K562 (cell line): ENCODE measurements around the gene GCHFR. TPM values are rescaled to one million over a fixed set of nuclear protein-coding genes. Genes with fewer than 3 reads are reported as not detected.

ENCODE experiments used
- ARHGAP35 ChIP-seq: fragments of 450-650 bp; IDR thresholded peaks from 2 replicates; pipeline ENCODE4 v1.6.1; 2018; ENCODE audit not compliant: partially characterized antibody
- E2F3 ChIP-seq: fragments of 250-450 bp; sonication (Bioruptor Pico); IDR thresholded peaks from 2 replicates; pipeline ENCODE4 v1.4.0; 2020; ENCODE audit warnings: mild to moderate bottlenecking
- ERF ChIP-seq: fragments of 450-650 bp; formaldehyde crosslinking; IDR thresholded peaks from 2 replicates; pipeline ENCODE4 v1.4.0; 2020; ENCODE audit warnings: mild to moderate bottlenecking, mixed read lengths
- HDAC8 ChIP-seq: fragments of 450-650 bp; IDR thresholded peaks from 2 replicates; pipeline ENCODE4 v1.6.1; 2016; ENCODE audit warnings: mild to moderate bottlenecking, missing genetic modification characterization, moderate library complexity, missing compliant biosample characterization
- HEY1 ChIP-seq: fragments of 250-450 bp; sonication (Bioruptor Pico); IDR thresholded peaks from 2 replicates; pipeline ENCODE4 v1.5.0; 2020; ENCODE audit warnings: mild to moderate bottlenecking, moderate library complexity, borderline replicate concordance
- HLTF ChIP-seq: fragments of 450-650 bp; IDR thresholded peaks from 2 replicates; pipeline ENCODE4 v1.6.1; 2016
- KLF16 ChIP-seq: IDR thresholded peaks from 2 replicates; pipeline ENCODE4 v1.6.1; 2016; ENCODE audit warnings: antibody characterized with exemption
- NCOA4 ChIP-seq: fragments of 450-650 bp; IDR thresholded peaks from 2 replicates; pipeline ENCODE4 v1.6.1; 2018; ENCODE audit warnings: mild to moderate bottlenecking; ENCODE audit not compliant: partially characterized antibody
- PHF21A ChIP-seq: fragments of 450-650 bp; IDR thresholded peaks from 2 replicates; pipeline ENCODE4 v1.6.1; 2017; ENCODE audit warnings: low read depth, borderline replicate concordance
- RFX1 ChIP-seq: fragments of 450-650 bp; IDR thresholded peaks from 2 replicates; pipeline ENCODE4 v1.6.1; 2016; ENCODE audit warnings: mild to moderate bottlenecking, moderate library complexity
- SMARCA5 ChIP-seq: fragments of 450-650 bp; IDR thresholded peaks from 2 replicates; pipeline ENCODE4 v1.6.1; 2016
- SMARCB1 ChIP-seq: IDR thresholded peaks from 2 replicates; pipeline ENCODE4 v1.6.1; 2011; ENCODE audit warnings: improper control_type of control experiment, low read depth; ENCODE audit not compliant: insufficient read length
- SREBF2 ChIP-seq: sonication (generic); formaldehyde crosslinking; IDR thresholded peaks from 2 replicates; pipeline ENCODE4 v1.4.0; 2020; ENCODE audit warnings: mild to moderate bottlenecking, missing genetic modification reagents
- SRSF7 ChIP-seq: fragments of 200-400 bp; formaldehyde crosslinking; optimal IDR thresholded peaks from 2 replicates; pipeline ENCODE3; 2017; ENCODE audit warnings: mild to moderate bottlenecking, low read depth, low read length
- TRIM24 ChIP-seq, 2 experiments: fragments of 450-650 bp; IDR thresholded peaks; 2 replicates each; pipeline ENCODE4 v1.6.1; 2016
- ZBTB49 ChIP-seq: sonication (generic); formaldehyde crosslinking; IDR thresholded peaks from 2 replicates; pipeline ENCODE4 v1.8.0; 2022; ENCODE audit warnings: missing genetic modification reagents, mild to moderate bottlenecking, borderline replicate concordance
- ZBTB5 ChIP-seq: fragments of 450-650 bp; IDR thresholded peaks from 2 replicates; pipeline ENCODE4 v1.6.1; 2017; ENCODE audit warnings: antibody characterized with exemption
- ZFP91 ChIP-seq: sonication (generic); formaldehyde crosslinking; IDR thresholded peaks from 2 replicates; pipeline ENCODE4 v1.8.0; 2022; ENCODE audit warnings: mild to moderate bottlenecking, missing genetic modification reagents
- ZNF217 ChIP-seq: sonication (generic); formaldehyde crosslinking; IDR thresholded peaks from 2 replicates; pipeline ENCODE4 v1.8.0; 2022; ENCODE audit warnings: mild to moderate bottlenecking, missing genetic modification reagents
- ZNF253 ChIP-seq: fragments of 250-450 bp; sonication (Bioruptor Pico); conservative IDR thresholded peaks from 2 replicates; pipeline ENCODE4 v1.6.1; 2021; ENCODE audit warnings: mild to moderate bottlenecking
- polyA plus RNA-seq, 8 experiments: library from polyadenylated mRNA; depleted of rRNA in 4 of 8; stranded (reverse) in 5 of 8; unstranded in 3 of 8; fragments of >200 nt; fragmentation: Nextera tagmentation in 2 of 8; fragmentation: Illumina TruSeq in 1 of 8; extraction: Ambion mirVana in 2 of 8; extraction: Trizol in 1 of 8; gene quantifications; 2 replicates each; pipeline versions ENCODE4 v1.2.1 to v1.2.3, GENCODE V29; 2011 to 2014; ENCODE audit warnings: inconsistent platforms in 1 of 8, missing spikeins in 1 of 8
- total RNA-seq, 7 experiments: library from RNA; depleted of rRNA in 6 of 7; stranded (reverse); fragments of >200 nt in 6 of 7; fragmentation: Illumina TruSeq in 2 of 7; extraction: Trizol in 2 of 7; gene quantifications; 2 replicates each; pipeline versions ENCODE4 v1.2.1 to v1.2.3, GENCODE V29; 2011 to 2021; ENCODE audit warnings: low replicate concordance in 1 of 7
- TF ChIP-seq, protein P1 (sequence below), 2 experiments: fragments of 450-650 bp; conservative IDR thresholded peaks; 2 replicates each; pipeline ENCODE4 v1.6.1; 2017; ENCODE audit warnings: mild to moderate bottlenecking in 2 of 2, moderate library complexity in 2 of 2

Gene GCHFR
- total and polyA plus RNA-seq, 9 of the 15 experiments (the other 6 are each of a cell fraction or from before 2014, with no cell fraction given), result 8.7 to 83.5 (median 20.8) TPM

DNA sequence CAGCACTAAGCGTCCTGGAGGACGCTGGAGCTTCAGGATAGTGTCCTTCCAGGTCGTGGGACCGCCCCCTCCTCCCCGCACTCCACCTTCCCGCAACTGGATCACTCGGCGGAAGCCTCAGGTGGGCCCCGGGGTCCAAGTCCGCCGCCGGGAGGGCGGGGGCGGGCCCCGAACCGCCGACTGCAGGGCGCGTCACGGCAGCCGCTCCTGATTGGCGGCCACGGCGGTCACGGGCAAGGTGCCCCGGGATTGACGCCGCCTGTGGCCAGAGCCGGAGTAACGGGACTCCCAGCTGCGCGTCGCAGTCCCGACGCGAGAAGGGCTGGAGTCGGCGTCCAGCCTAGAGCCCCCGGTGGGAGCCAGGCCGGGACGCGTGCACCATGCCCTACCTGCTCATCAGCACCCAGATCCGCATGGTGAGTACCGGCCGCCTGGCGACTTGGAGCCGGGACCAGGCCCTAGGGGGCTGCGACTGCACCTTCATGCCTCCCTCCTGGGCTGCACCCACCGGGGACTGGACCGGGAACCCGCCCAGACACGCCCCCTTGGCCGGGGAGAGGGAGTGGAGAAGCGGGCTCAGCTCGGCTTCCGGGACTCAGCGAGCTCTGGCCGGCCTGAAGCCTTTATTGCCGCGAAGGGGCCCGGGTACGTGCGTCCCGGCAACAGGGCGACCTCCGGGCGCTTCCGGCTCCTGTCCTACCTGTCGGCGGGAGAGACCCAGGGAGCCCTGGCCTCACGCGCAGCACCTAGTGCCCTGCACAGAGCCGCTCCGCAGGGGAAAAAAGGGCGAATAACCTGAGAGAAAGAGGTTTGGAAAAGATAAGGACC, at the start of gene GCHFR (continued):
- TF ChIP-seq ZFP91 (CRISPR knock-in tag) (no peak), SMARCB1 (no peak), ERF (no peak), KLF16 (no peak), SMARCA5 (no peak), NCOA4 (no peak), ARHGAP35 (no peak), RFX1 (no peak), ZBTB5 (no peak), HEY1 (CRISPR knock-in tag) (no peak), TRIM24 (IDR thresholded peaks at IDR 0.05) (no peak), ZNF217 (no peak), SRSF7 (no peak), E2F3 (CRISPR knock-in tag) (0 out of 2 replicates have a peak, but pooled peaks have one; percentile 9), PHF21A (no peak), ZNF253 (no peak), HLTF (no peak), SREBF2 (CRISPR knock-in tag) (no peak), ZBTB49 (CRISPR knock-in tag) (no peak), HDAC8 (tag) (no peak; the same call in 1 of the 2 replicates)
- TF ChIP-seq, protein P1, sequence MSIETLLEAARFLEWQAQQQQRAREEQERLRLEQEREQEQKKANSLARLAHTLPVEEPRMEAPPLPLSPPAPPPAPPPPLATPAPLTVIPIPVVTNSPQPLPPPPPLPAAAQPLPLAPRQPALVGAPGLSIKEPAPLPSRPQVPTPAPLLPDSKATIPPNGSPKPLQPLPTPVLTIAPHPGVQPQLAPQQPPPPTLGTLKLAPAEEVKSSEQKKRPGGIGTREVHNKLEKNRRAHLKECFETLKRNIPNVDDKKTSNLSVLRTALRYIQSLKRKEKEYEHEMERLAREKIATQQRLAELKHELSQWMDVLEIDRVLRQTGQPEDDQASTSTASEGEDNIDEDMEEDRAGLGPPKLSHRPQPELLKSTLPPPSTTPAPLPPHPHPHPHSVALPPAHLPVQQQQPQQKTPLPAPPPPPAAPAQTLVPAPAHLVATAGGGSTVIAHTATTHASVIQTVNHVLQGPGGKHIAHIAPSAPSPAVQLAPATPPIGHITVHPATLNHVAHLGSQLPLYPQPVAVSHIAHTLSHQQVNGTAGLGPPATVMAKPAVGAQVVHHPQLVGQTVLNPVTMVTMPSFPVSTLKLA (conservative IDR thresholded peaks at IDR 0.05), result peak; percentile 18 to 73; a peak in 1 of 4 replicates
